ENCODE measurements around the gene RASSF4.

Gene RASSF4, protein sequence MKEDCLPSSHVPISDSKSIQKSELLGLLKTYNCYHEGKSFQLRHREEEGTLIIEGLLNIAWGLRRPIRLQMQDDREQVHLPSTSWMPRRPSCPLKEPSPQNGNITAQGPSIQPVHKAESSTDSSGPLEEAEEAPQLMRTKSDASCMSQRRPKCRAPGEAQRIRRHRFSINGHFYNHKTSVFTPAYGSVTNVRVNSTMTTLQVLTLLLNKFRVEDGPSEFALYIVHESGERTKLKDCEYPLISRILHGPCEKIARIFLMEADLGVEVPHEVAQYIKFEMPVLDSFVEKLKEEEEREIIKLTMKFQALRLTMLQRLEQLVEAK

GRCh38 chr10:44959247-44960087, at the start of gene RASSF4:
Gene RASSF4, plus strand, starts transcription at chr10:44959802. Its CDS starts 10,401 bp downstream, at chr10:44970203.
- DNase-seq: peak; percentile 90 to 91

DNA sequence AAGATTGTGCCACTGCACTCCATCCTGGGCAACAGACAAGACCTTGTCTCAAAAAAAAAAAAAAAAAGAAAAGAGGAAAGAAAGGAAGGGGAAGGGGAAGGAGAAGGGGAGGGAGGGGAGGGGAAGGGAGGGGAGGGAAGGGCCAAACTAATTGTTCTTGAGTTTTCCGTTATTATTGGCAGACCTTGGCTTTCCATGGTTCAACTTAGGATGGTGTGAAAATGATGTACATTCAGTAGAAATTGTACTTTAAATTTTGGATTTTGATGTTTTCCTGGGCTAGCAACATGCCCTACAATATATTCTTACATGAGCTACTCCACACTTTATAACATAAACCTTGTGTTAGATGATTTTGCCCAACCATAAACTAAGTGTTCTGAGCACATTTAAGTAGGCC, 49.7 kb upstream of the RASSF4 start:
- DNase-seq: no peak

- no peak for DNase-seq
These were observed 49.0 kb upstream of the RASSF4 start for GRCh38 chr10:44910602-44911001.

- DNase-seq: no peak
These were observed 48.5 kb upstream of the RASSF4 start, which contains the start of gene TMEM72 for GRCh38 chr10:44911081-44911540. Gene TMEM72, plus strand, starts transcription at chr10:44911337. Its CDS starts 176 bp downstream, at chr10:44911513.

GRCh38 chr10:44911951-44912350, 47.7 kb upstream of the RASSF4 start:
- DNase-seq: no peak

- no peak for DNase-seq
These were observed 46.1 kb upstream of the RASSF4 start for GRCh38 chr10:44913350-44914081.

DNA sequence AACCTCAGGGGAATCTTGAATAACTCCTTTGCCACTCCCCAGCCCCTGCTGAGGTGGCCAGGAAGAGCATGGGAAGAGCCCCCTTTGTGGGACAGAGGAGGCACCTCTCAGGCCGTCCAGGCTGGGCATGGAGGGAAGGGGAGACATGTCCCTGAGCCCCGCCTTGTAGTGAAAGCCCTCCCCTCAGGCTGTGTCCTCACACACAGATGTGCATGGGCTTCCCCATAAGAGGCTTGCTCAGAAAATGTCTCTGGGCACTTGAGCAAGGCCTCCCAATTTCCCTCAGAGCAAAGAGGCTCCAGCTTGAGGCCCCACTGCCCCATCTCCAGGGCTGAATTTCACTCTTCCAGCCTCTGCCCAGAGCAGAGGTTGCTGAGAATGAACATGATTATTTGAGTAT, 44.7 kb upstream of the RASSF4 start:
- DNase-seq: no peak

DNA sequence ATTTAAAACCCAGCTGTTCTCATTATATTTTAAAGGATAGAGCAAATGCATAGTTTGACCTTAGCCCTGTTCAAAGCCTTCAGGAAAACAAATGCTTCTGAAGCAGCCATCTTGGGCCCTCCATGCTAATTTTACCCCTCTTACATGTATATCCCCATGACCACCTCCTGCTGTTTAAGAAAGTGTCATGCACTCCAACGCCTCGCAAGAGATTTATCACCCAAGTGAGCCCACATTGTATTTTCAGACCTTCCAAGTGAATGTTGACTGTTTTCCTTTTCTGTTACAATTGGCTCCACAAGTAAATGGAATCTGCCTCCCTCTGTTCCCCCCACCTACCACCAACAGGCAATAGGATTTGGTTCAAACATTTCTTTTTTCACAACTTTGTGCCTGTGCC, 43.2 kb upstream of the RASSF4 start:
- no peak for DNase-seq

DNA sequence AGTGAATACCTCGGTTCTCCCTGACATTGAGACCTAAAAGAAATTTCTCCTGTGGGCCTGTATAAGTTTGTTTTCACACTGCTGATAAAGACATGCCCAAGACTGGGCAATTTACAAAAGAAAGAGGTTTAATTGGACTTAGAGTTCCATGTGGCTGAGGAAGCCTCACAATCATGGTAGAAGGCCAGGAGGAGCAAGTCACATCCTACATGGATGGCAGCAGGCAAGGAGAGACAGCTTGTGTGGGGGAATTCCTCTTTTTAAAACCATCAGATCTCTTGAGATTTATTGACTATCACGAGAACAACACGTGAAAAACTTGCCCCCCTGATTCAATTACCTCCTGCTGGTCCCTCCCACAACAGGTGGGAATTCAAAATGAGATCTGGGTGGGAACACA, 41.8 kb upstream of the RASSF4 start:
- no peak for DNase-seq

DNA sequence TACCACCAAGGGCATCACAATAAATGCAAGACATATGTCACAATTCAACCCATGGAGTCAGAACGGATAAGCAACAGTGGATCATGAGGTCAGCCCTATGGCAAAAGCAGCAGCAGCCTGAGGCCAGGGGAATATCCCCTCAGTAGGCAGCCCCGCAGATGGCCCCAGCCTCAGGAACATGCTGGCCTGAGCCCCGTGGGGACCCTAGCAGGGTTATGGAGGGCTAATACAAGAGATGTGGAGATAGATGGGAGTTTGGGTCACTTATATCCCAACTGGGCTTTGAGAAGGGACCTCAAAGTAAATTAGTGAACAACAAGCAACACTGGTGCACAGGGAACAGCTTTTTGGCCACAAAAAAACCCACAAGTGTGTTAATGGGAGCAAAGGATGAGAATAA, 39.4 kb upstream of the RASSF4 start:
- DNase-seq: no peak

DNA sequence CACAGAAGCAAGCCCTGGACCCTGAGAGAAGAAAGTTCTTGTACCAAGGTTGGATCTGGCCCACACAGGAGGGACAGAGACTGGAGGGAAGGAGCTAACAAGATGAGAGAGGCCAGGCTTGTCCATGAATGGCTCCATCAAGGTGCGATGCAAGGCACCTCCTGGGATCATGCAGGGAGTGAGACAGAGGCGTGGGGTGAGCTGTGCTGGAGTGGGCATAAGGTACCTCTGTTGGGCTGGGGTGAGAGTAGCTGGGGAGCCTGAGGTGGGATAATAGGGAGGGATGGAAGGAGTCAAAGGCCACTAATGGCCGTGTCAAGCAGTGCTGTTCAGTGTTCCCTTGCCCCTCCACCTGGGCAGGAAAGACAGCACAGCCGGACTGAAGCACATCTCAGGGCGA, 38.5 kb upstream of the RASSF4 start:
- DNase-seq: no peak

GRCh38 chr10:44921506-44921905, 38.1 kb upstream of the RASSF4 start:
- no peak for DNase-seq

- no peak for DNase-seq
These were observed 37.6 kb upstream of the RASSF4 start for GRCh38 chr10:44922021-44922420.

GRCh38 chr10:44922796-44923545, 36.6 kb upstream of the RASSF4 start:
- no peak for DNase-seq

GRCh38 chr10:44923611-44924010, 36.0 kb upstream of the RASSF4 start:
- no peak for DNase-seq

DNA sequence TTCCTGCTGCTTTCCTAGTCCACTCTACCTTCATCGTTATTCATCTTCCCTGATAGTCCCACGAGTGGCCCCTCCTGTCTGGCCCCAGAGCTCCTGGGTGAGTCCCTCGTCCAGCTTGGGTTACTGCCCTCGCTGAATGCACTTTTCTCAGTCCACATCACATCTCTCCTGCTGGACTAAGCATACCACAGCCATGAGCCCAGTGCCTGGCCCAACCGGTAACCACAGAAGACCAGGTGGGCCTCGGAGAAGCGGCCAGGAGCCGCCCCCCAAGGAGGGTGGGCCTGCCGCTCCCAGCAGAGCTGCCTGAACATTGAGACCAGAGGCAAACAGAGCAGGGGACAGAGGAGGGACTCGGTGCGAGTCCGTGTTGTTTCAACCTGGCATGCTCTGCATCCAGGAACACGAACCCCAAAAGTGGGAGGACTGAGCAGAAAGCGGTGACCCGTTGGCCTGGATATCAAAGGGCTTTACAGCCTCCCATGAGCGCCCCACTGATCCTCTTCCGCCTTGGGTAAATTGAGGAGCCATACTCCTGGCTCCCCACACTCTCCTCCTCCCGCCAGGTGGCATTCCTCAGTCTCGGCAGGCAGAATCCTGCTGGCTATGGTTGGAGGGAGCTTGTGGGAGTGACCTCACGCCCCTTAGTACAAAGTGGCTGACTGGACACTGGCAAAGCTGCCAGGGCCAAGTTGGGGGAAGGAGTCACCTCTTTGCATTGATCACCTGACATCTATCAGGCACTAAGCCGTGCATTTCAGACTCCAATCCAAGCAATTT, 35.2 kb upstream of the RASSF4 start:
- DNase-seq: no peak

DNA sequence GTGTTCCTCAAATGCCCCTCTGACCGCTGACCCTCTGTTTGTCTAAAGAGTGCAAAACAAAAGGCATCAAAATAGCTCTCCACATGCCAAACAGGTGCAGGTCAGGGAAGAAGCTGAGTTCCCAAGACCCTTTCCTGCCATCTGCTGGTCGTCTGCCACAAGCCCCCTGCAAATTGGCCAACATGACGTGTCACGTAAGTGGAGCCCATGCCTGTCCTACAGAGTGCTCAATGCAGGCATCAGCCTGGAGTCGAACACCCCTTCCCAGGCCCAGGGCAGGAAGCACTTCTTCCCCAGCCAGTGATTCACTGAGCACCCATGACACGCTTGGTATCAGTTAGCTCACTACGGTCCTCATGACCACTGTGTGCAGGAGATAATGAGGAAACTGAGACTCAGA, 34.4 kb upstream of the RASSF4 start:
- no peak for DNase-seq

DNA sequence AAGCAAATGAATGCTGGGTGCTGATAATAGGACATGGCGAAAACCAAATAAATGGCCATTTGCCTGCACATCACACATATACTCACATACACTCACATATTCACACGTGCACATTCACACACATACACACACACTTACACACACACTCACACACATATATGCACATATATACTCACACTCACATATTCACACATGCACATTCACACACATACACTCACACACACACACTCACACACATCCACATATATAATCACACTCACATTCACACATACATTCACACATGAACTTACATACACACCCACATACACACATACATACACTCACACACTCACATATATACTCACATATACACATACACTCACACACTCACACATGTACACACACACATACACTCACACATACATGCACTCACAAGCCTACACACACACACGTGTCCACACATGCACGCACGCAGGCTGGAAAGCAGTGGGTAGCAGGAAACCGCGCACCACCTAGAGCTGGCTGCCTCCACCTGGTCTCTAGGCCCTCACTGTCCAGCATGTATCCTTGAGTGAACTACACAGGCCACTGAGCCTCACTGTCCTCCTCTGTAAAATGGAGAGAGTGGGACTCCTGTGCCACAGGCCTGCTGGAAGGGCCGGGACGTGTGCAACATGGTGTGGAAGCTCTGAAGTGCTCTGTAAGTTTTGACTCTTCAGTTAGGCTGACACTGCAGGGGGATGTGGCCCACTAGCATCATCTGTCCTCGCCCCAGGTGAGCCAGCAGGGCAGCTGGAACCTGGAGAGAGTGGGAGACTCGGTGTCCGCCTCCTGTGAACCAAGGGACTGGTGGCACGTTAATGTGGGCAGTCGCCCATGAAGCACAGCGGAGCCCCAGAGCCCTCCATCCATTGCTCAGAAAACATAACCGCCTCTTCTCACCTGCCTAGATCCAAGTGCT, 33.5 kb upstream of the RASSF4 start:
- DNase-seq: no peak

GRCh38 chr10:44926751-44927351, 32.8 kb upstream of the RASSF4 start:
- DNase-seq: no peak

DNA sequence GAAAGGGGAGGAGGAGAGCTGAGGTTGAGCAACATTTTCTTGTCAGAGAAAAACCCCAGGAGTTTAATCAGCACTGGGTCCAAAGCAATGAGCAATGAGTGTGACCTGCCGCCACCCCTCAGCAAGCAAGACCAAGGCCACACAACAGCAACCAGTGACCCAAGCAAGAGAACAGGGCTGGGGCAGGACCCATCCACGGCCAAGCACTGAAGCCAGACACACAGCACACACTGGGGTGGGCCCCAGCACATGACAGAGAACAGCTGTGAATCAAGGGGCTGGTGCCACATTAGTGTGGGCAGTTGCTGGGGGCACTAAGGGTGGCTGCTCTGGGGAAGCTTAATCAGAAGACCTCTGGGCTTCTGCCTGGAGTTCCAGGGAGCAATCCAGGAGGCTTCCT, 32.2 kb upstream of the RASSF4 start:
- DNase-seq: no peak

Measured in stimulated activated CD4-positive, alpha-beta T cell treated with anti-CD3 and anti-CD28 coated beads, Interleukin-2, amount 100 ng/mL, for 48 hours (primary cell).